ENCODE data around the gene UROC1. TPM values are rescaled to one million over a fixed set of nuclear protein-coding genes. Genes with fewer than 3 reads are reported as not detected.

The UROC1 gene
- total RNA-seq, 6 donors from 2014 or later, result not detected

- H3K4me3 ChIP-seq, result no peak overlapping the region
- TF ChIP-seq POLR2AphosphoS5 (IDR thresholded peaks at IDR 0.05) (no peak), EP300 (IDR thresholded peaks at IDR 0.05) (no peak), POLR2A (IDR thresholded peaks at IDR 0.05) (no peak), CTCF (IDR thresholded peaks at IDR 0.05) (no peak)
- peaks cover 0 to 13% (median 3%) of the 10 kb centered on the region in 4 donors for H3K27me3 ChIP-seq
- ATAC-seq (ENCODE audit: low FRiP score in 2 of 2) (no peak), DNase-seq (peak in 1 of 2 donors; percentile 20)
- H3K27ac ChIP-seq, result no peak overlapping the region
- H3K9me3 ChIP-seq, result no peaks in the 10 kb centered on the region
- WGBS, 2 donors, result 92 to 93% methylated on average over 2 of the region's 2 CpGs
- peaks cover 0 to 20% (median 8%) of the 10 kb centered on the region in 4 donors for H3K4me1 ChIP-seq
- no peaks in the 10 kb centered on the region for H3K36me3 ChIP-seq
These were observed 26.0 kb upstream of the UROC1 start for GRCh38 chr3:126543457-126544061.

GRCh38 chr3:126542340-126543241, 25.0 kb upstream of the UROC1 start:
- H3K9me3 ChIP-seq, result no peaks in the 10 kb centered on the region
- peaks cover 0 to 13% (median 3%) of the 10 kb centered on the region in 4 donors for H3K27me3 ChIP-seq
- peaks cover 0 to 20% (median 8%) of the 10 kb centered on the region in 4 donors for H3K4me1 ChIP-seq
- H3K27ac ChIP-seq, result no peak overlapping the region
- no peak overlapping the region for H3K4me3 ChIP-seq
- TF ChIP-seq POLR2AphosphoS5 (IDR thresholded peaks at IDR 0.05) (no peak), EP300 (IDR thresholded peaks at IDR 0.05) (no peak), CTCF (IDR thresholded peaks at IDR 0.05) (no peak), POLR2A (IDR thresholded peaks at IDR 0.05) (no peak)
- 82 to 83% methylated on average over 22 to 52 of the region's 57 CpGs for WGBS, 2 donors
- H3K36me3 ChIP-seq, result no peaks in the 10 kb centered on the region
- ATAC-seq (ENCODE audit: low FRiP score in 2 of 2) (no peak), DNase-seq (peak; percentile 15 to 78)

DNA sequence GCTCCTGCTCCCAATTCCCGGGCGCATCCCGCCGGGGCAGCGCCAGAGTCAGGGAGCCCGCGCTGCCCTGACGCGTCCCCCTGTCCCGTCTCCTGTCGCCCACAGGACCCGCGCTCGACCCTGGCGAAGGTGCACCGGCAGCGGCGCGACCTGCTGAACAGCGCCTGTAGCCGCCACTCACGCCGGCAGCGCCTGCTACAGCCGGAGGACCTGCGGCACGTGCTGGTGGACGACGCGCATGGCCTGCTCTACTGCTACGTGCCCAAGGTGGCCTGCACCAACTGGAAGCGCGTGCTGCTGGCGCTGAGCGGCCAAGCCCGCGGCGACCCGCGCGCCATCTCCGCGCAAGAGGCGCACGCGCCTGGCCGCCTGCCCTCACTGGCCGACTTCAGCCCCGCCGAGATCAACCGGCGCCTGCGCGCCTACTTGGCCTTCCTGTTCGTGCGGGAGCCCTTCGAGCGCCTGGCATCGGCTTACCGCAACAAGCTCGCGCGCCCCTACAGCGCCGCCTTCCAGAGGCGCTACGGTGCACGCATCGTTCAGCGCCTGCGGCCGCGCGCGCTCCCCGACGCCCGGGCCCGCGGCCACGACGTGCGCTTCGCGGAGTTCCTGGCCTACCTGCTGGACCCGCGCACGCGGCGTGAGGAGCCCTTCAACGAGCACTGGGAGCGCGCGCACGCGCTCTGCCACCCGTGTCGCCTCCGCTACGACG, 24.2 kb upstream of the UROC1 start:
- no peak for TF ChIP-seq POLR2AphosphoS5 (IDR thresholded peaks at IDR 0.05)
- TF ChIP-seq POLR2A (IDR thresholded peaks at IDR 0.05), result no peak
- TF ChIP-seq EP300 (IDR thresholded peaks at IDR 0.05), result no peak
- TF ChIP-seq CTCF (IDR thresholded peaks at IDR 0.05), result no peak

GRCh38 chr3:126540951-126541627, 23.5 kb upstream of the UROC1 start:
- 63 to 70% methylated on average over 24 of the region's 24 CpGs for WGBS, 2 donors
- H3K4me3 ChIP-seq, result no peak overlapping the region
- ATAC-seq (ENCODE audit: low FRiP score in 2 of 2) (no peak), DNase-seq (peak; percentile 10 to 19)
- H3K4me1 ChIP-seq, result peaks cover 0 to 20% (median 8%) of the 10 kb centered on the region in 4 donors
- TF ChIP-seq CTCF (IDR thresholded peaks at IDR 0.05) (no peak), POLR2AphosphoS5 (IDR thresholded peaks at IDR 0.05) (no peak), POLR2A (IDR thresholded peaks at IDR 0.05) (no peak), EP300 (IDR thresholded peaks at IDR 0.05) (no peak)
- no peaks in the 10 kb centered on the region for H3K36me3 ChIP-seq
- peak overlapping the region in 1 of 4 donors; percentile 35 for H3K27ac ChIP-seq
- H3K27me3 ChIP-seq, result peaks cover 0 to 13% (median 3%) of the 10 kb centered on the region in 4 donors
- H3K9me3 ChIP-seq, result no peaks in the 10 kb centered on the region

More for the DNA sequence above, 24.2 kb upstream of the UROC1 start:
- H3K4me1 ChIP-seq, result peaks cover 0 to 20% (median 8%) of the 10 kb centered on the region in 4 donors
- peaks cover 0 to 13% (median 3%) of the 10 kb centered on the region in 4 donors for H3K27me3 ChIP-seq
- DNase-seq (peak; percentile 18 to 82), ATAC-seq (ENCODE audit: low FRiP score in 2 of 2) (no peak)
- H3K36me3 ChIP-seq, result no peaks in the 10 kb centered on the region
- WGBS, 2 donors, result 67 to 75% methylated on average over 49 to 95 of the region's 101 CpGs
- H3K9me3 ChIP-seq, result no peaks in the 10 kb centered on the region
- H3K4me3 ChIP-seq, result no peak overlapping the region
- H3K27ac ChIP-seq, result no peak overlapping the region

Data from upper lobe of left lung (tissue), 6 donors.